Measurements from ENCODE around the gene AVPR2. TPM values are rescaled to one million over a fixed set of nuclear protein-coding genes. Genes with fewer than 3 reads are reported as not detected.
A peak's percentile ranks its signal among the peaks of the same experiment; 100 is the strongest.

The AVPR2 gene
- total RNA-seq, 2 donors from 2014 or later: not detected

GRCh38 chrX:153927922-153928760 lies 23.7 kb downstream of the AVPR2 start:
- Mint-ChIP-seq H3K4me3 (peak overlapping the region; percentile 71), H3K27me3 (ENCODE audit: insufficient read depth) (no peaks in the 10 kb centered on the region), H3K4me1 (peaks cover 2% of the 10 kb centered on the region), H3K36me3 (ENCODE audit: low read depth) (peaks cover 13% of the 10 kb centered on the region), H3K9me3 (peaks cover 70% of the 10 kb centered on the region), H3K27ac (peak overlapping the region; percentile 86)
- peaks cover 8% of the 10 kb centered on the region for H3K36me3 ChIP-seq (ENCODE audit: control insufficient read depth, insufficient read depth, low read length)
- H3K27ac ChIP-seq (ENCODE audit: low read depth, low read length): peak overlapping the region; percentile 94
- 0% methylated on average over 73 of the region's 76 CpGs; no CpG with 5 or more reads in 1 of the 2 experiments for WGBS, 2 experiments (ENCODE audit: insufficient coverage in 1 of 2, insufficient read length in 1 of 2)
- DNase-seq: peak; percentile 96
- no peaks in the 10 kb centered on the region for H3K4me1 ChIP-seq (ENCODE audit: control insufficient read depth, insufficient read depth, low read length)
- no peaks in the 10 kb centered on the region for H3K27me3 ChIP-seq (ENCODE audit: control insufficient read depth, insufficient read depth, low read length, poor library complexity, severe bottlenecking)
- peak overlapping the region; percentile 82 for H3K4me3 ChIP-seq (ENCODE audit: low read length)
- no peaks in the 10 kb centered on the region for H3K9me3 ChIP-seq (ENCODE audit: control insufficient read depth, low read length)
- TF ChIP-seq, protein P1, sequence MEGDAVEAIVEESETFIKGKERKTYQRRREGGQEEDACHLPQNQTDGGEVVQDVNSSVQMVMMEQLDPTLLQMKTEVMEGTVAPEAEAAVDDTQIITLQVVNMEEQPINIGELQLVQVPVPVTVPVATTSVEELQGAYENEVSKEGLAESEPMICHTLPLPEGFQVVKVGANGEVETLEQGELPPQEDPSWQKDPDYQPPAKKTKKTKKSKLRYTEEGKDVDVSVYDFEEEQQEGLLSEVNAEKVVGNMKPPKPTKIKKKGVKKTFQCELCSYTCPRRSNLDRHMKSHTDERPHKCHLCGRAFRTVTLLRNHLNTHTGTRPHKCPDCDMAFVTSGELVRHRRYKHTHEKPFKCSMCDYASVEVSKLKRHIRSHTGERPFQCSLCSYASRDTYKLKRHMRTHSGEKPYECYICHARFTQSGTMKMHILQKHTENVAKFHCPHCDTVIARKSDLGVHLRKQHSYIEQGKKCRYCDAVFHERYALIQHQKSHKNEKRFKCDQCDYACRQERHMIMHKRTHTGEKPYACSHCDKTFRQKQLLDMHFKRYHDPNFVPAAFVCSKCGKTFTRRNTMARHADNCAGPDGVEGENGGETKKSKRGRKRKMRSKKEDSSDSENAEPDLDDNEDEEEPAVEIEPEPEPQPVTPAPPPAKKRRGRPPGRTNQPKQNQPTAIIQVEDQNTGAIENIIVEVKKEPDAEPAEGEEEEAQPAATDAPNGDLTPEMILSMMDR (conservative IDR thresholded peaks at IDR 0.05): no peak
- H3K9ac ChIP-seq (ENCODE audit: extremely low read depth, low read length, poor library complexity, severe bottlenecking): peak overlapping the region; percentile 79

DNA sequence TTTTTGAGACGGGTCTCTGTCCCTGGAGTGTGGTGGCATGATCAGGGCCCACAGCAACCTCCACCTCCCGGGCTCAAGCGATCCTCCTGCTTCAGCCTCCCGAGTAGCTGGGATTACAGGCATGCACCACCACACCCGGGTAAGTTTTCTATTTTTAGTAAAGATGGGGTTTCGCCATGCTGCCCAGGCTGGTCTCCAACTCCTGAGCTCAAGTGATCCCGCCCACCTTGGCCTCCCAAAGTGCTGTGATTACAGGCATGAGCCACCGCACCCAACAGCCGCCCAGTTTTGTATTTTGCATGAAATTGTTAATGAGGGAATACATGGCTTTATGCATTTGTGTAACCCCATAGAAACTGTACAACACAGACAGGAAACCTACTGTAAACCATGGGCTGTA lies 24.4 kb downstream of the AVPR2 start:
- DNase-seq: no peak
- WGBS, 2 experiments (ENCODE audit: insufficient coverage in 1 of 2, insufficient read length in 1 of 2): 80 to 85% methylated on average over 4 to 6 of the region's 9 CpGs
- peaks cover 14% of the 10 kb centered on the region for H3K36me3 Mint-ChIP-seq (ENCODE audit: low read depth)
- H3K9ac ChIP-seq (ENCODE audit: extremely low read depth, low read length, poor library complexity, severe bottlenecking): no peak overlapping the region
- no peaks in the 10 kb centered on the region for H3K4me1 ChIP-seq (ENCODE audit: control insufficient read depth, insufficient read depth, low read length)
- TF ChIP-seq, protein P1 (conservative IDR thresholded peaks at IDR 0.05): no peak
- peaks cover 3% of the 10 kb centered on the region for H3K4me1 Mint-ChIP-seq
- peaks cover 8% of the 10 kb centered on the region for H3K36me3 ChIP-seq (ENCODE audit: control insufficient read depth, insufficient read depth, low read length)
- H3K27me3 Mint-ChIP-seq (ENCODE audit: insufficient read depth): no peaks in the 10 kb centered on the region
- H3K27ac Mint-ChIP-seq: no peak overlapping the region
- H3K9me3 ChIP-seq (ENCODE audit: control insufficient read depth, low read length): no peaks in the 10 kb centered on the region
- H3K27ac ChIP-seq (ENCODE audit: low read depth, low read length): no peak overlapping the region
- no peak overlapping the region for H3K4me3 ChIP-seq (ENCODE audit: low read length)
- peaks cover 71% of the 10 kb centered on the region for H3K9me3 Mint-ChIP-seq
- H3K27me3 ChIP-seq (ENCODE audit: control insufficient read depth, insufficient read depth, low read length, poor library complexity, severe bottlenecking): no peaks in the 10 kb centered on the region
- H3K4me3 Mint-ChIP-seq: peak overlapping the region; percentile 71

GRCh38 chrX:153929576-153929975 lies 25.1 kb downstream of the AVPR2 start:
- WGBS, 2 experiments (ENCODE audit: insufficient coverage in 1 of 2, insufficient read length in 1 of 2): 80 to 95% methylated on average over 1 to 10 of the region's 10 CpGs
- Histone ChIP-seq H3K4me3 (ENCODE audit: low read length) (no peak overlapping the region), H3K27me3 (ENCODE audit: control insufficient read depth, insufficient read depth, low read length, poor library complexity, severe bottlenecking) (no peaks in the 10 kb centered on the region), H3K4me1 (ENCODE audit: control insufficient read depth, insufficient read depth, low read length) (no peaks in the 10 kb centered on the region), H3K9me3 (ENCODE audit: control insufficient read depth, low read length) (no peaks in the 10 kb centered on the region), H3K36me3 (ENCODE audit: control insufficient read depth, insufficient read depth, low read length) (peaks cover 8% of the 10 kb centered on the region), H3K27ac (ENCODE audit: low read depth, low read length) (no peak overlapping the region), H3K9ac (ENCODE audit: extremely low read depth, low read length, poor library complexity, severe bottlenecking) (no peak overlapping the region)
- H3K9me3 Mint-ChIP-seq: peaks cover 72% of the 10 kb centered on the region
- peaks cover 7% of the 10 kb centered on the region for H3K4me1 Mint-ChIP-seq
- H3K27me3 Mint-ChIP-seq (ENCODE audit: insufficient read depth): no peaks in the 10 kb centered on the region
- no peak overlapping the region for H3K27ac Mint-ChIP-seq
- peaks cover 14% of the 10 kb centered on the region for H3K36me3 Mint-ChIP-seq (ENCODE audit: low read depth)
- H3K4me3 Mint-ChIP-seq: no peak overlapping the region
- no peak for DNase-seq
- TF ChIP-seq, protein P1 (conservative IDR thresholded peaks at IDR 0.05): no peak

Measured in endodermal cell (in vitro differentiated cells).